DND-41 (cell line): ENCODE measurements around the gene ST8SIA1.

ENCODE experiments used
- ATAC-seq: fragments of 200-7000 bp; cut with Tn5 transposase; 3 replicates; pipeline ENCODE4 v1.9.1; 2021; ENCODE audit warnings: low read depth; ENCODE audit not compliant: insufficient read depth
- DNase-seq: peaks from one replicate; pipeline ENCODE4 v3.0.0-alpha.2; 2020
- H2AFZ ChIP-seq: 2 replicates; pipeline ENCODE4 v1.6.0; 2012; ENCODE audit warnings: low read depth, low read length
- H3K27ac ChIP-seq: 2 replicates; pipeline ENCODE4 v1.5.1; 2012; ENCODE audit warnings: low read length, inconsistent platforms
- H3K27me3 ChIP-seq: fragments of 200-600 bp; sonication (generic); 2 replicates; pipeline ENCODE4 v1.6.0; 2012; ENCODE audit warnings: low read length, mild to moderate bottlenecking, inconsistent platforms; ENCODE audit not compliant: insufficient read depth, poor library complexity
- H3K36me3 ChIP-seq: 2 replicates; pipeline ENCODE4 v1.5.1; 2012; ENCODE audit warnings: low read length, inconsistent platforms; ENCODE audit not compliant: insufficient read depth
- H3K4me1 ChIP-seq: 2 replicates; pipeline ENCODE4 v1.5.1; 2012; ENCODE audit warnings: mild to moderate bottlenecking, low read length; ENCODE audit not compliant: insufficient read depth
- H3K4me2 ChIP-seq: 2 replicates; pipeline ENCODE4 v1.6.0; 2012; ENCODE audit warnings: mild to moderate bottlenecking, moderate library complexity, low read length, inconsistent platforms; ENCODE audit not compliant: insufficient read depth
- H3K4me3 ChIP-seq, 2 experiments: fragments of 200-600 bp in 1 of 2; shearing (Covaris generic) in 1 of 2; 2 replicates each; pipeline ENCODE4 v1.5.1; 2012 to 2016; ENCODE audit warnings: inconsistent platforms in 2 of 2, low read length in 2 of 2, mild to moderate bottlenecking in 2 of 2, low read depth in 1 of 2, moderate library complexity in 1 of 2
- H3K79me2 ChIP-seq: 2 replicates; pipeline ENCODE4 v1.6.0; 2012; ENCODE audit warnings: low read length, inconsistent platforms; ENCODE audit not compliant: insufficient read depth
- H3K9ac ChIP-seq: 2 replicates; pipeline ENCODE4 v1.6.0; 2012; ENCODE audit warnings: low read depth, mild to moderate bottlenecking, inconsistent platforms, low read length, moderate library complexity
- H3K9me3 ChIP-seq: 2 replicates; pipeline ENCODE4 v1.5.1; 2012; ENCODE audit warnings: low read length, moderate library complexity, mild to moderate bottlenecking, inconsistent platforms; ENCODE audit not compliant: insufficient read depth, severe bottlenecking
- H4K20me1 ChIP-seq: 2 replicates; pipeline ENCODE4 v1.6.0; 2012; ENCODE audit warnings: low read length; ENCODE audit not compliant: insufficient read depth
- CTCF ChIP-seq: IDR thresholded peaks from 2 replicates; pipeline ENCODE4 v1.5.1; 2012; ENCODE audit warnings: borderline replicate concordance, low read length, moderate library complexity, mild to moderate bottlenecking; ENCODE audit not compliant: poor library complexity, severe bottlenecking; ENCODE audit errors: extremely low read depth
- EZH2 ChIP-seq: IDR thresholded peaks from 3 replicates; pipeline ENCODE4 v1.6.1; 2012; ENCODE audit warnings: borderline replicate concordance, low read depth, mild to moderate bottlenecking, moderate library complexity, low read length, inconsistent platforms; ENCODE audit not compliant: severe bottlenecking

ST8SIA1 gene

DNA sequence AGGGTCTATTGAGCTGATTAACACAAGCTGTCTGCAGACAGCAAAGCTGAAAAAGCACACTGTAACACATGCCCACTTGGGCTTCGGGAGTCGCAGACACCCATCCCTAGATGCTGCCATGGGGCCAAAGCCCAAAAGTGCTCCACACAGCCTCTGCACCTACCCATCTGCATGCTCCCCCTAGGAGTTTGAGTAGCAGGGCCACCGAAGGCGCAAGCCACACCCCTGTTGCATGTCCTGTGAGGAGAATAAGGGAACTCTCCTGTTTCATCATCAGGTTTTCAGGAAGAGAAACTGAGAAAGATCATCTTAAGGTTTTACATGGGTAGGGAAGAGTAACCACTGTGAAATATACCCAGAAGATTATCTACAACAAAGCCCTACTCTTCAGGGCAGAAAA, 5.6 kb upstream of the ST8SIA1 start:
- TF ChIP-seq EZH2 (no peak), CTCF (no peak)
- H3K4me1 ChIP-seq, result no peaks in the 10 kb centered on the region
- H4K20me1 ChIP-seq, result no peaks in the 10 kb centered on the region
- H3K27me3 ChIP-seq, result no peaks in the 10 kb centered on the region
- H3K9me3 ChIP-seq, result no peaks in the 10 kb centered on the region
- no peak overlapping the region for H3K27ac ChIP-seq
- no peak overlapping the region for H3K4me3 ChIP-seq
- H3K4me2 ChIP-seq, result no peak overlapping the region
- H3K36me3 ChIP-seq, result no peaks in the 10 kb centered on the region
- DNase-seq, result no peak
- no peak overlapping the region for H2AFZ ChIP-seq
- ATAC-seq, result no peak
- no peaks in the 10 kb centered on the region for H3K79me2 ChIP-seq
- no peak overlapping the region for H3K9ac ChIP-seq

GRCh38 chr12:22339691-22340090, 5.2 kb upstream of the ST8SIA1 start:
- Histone ChIP-seq H3K27ac (no peak overlapping the region), H3K9me3 (no peaks in the 10 kb centered on the region), H4K20me1 (no peaks in the 10 kb centered on the region), H3K9ac (no peak overlapping the region), H3K79me2 (no peaks in the 10 kb centered on the region), H3K36me3 (no peaks in the 10 kb centered on the region), H3K4me1 (no peaks in the 10 kb centered on the region), H3K4me2 (no peak overlapping the region), H3K27me3 (no peaks in the 10 kb centered on the region), H3K4me3 (no peak overlapping the region), H2AFZ (no peak overlapping the region)
- no peak for TF ChIP-seq EZH2
- TF ChIP-seq CTCF, result no peak
- DNase-seq, result no peak
- ATAC-seq, result no peak

- no peak for ATAC-seq
- H3K9ac ChIP-seq, result no peak overlapping the region
- no peaks in the 10 kb centered on the region for H3K4me1 ChIP-seq
- H3K9me3 ChIP-seq, result no peaks in the 10 kb centered on the region
- no peaks in the 10 kb centered on the region for H3K79me2 ChIP-seq
- DNase-seq, result no peak
- no peaks in the 10 kb centered on the region for H4K20me1 ChIP-seq
- H3K27me3 ChIP-seq, result no peaks in the 10 kb centered on the region
- no peak overlapping the region for H3K4me3 ChIP-seq
- H3K36me3 ChIP-seq, result no peaks in the 10 kb centered on the region
- H3K27ac ChIP-seq, result no peak overlapping the region
- no peak overlapping the region for H3K4me2 ChIP-seq
- H2AFZ ChIP-seq, result no peak overlapping the region
- TF ChIP-seq CTCF (no peak), EZH2 (no peak)
Measured at GRCh38 chr12:22335794-22336166, 1.3 kb upstream of the ST8SIA1 start.

DNA sequence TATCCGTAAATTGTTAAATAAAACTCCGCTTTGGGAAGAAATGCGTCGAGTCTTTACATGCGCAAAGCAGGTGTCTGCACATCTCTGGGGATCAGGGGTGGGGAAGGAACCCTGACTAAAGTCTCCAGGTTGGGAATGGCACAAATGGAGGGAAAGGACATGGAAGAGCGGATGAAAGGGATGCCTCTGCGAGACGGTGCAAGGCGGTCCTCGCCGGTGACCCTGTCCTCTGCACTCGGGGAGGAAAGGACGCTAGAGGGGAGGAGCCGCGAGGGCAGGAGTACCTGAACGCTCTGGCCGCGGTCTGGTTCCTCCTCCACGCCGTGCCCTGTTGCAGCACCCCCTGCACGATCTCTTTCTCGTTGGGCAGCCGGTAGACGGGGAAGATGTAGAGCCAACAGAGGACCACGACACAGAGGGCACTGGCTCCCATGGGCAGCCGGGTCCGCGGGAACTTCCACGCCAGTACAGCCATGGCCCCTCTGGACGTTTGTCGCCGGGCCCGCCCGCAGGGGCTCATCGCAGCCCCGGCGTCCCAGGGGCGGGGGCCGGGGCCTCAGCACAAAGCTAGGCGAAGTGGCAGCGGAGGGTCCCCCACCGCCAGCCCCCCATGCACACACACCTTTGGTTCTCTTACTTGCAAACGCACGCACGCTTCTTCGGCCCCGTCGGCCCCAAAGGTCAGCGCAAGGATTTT, 646 bp downstream of the ST8SIA1 start:
- no peaks in the 10 kb centered on the region for H3K27me3 ChIP-seq
- ATAC-seq (no peak), DNase-seq (no peak)
- no peak overlapping the region for H2AFZ ChIP-seq
- H4K20me1 ChIP-seq, result no peaks in the 10 kb centered on the region
- no peak overlapping the region for H3K4me3 ChIP-seq
- TF ChIP-seq CTCF (no peak), EZH2 (no peak)
- H3K36me3 ChIP-seq, result no peaks in the 10 kb centered on the region
- no peak overlapping the region for H3K27ac ChIP-seq
- H3K9ac ChIP-seq, result no peak overlapping the region
- H3K79me2 ChIP-seq, result no peaks in the 10 kb centered on the region
- H3K4me2 ChIP-seq, result no peak overlapping the region
- H3K9me3 ChIP-seq, result no peaks in the 10 kb centered on the region
- no peaks in the 10 kb centered on the region for H3K4me1 ChIP-seq
